GM12878 (cell line): ENCODE results near the gene TTLL11.
A peak's percentile ranks its signal among the peaks of the same experiment; 100 is the strongest.

Source experiments
- CHD2 ChIP-seq: IDR thresholded peaks from 2 replicates; pipeline ENCODE4 v1.6.1; 2011; ENCODE audit warnings: low read depth, low read length, improper control_type of control experiment, borderline replicate concordance
- DPF2 ChIP-seq: fragments of 450-650 bp; IDR thresholded peaks from 2 replicates; pipeline ENCODE4 v1.6.1; 2017; ENCODE audit warnings: mild to moderate bottlenecking
- EZH2 ChIP-seq: IDR thresholded peaks from 2 replicates; pipeline ENCODE4 v1.6.1; 2012; ENCODE audit warnings: low read depth, mild to moderate bottlenecking, control low read depth, inconsistent platforms, low read length, borderline replicate concordance; ENCODE audit not compliant: control insufficient read depth
- HDAC2 ChIP-seq: fragments of 200-600 bp; sonication (generic); IDR thresholded peaks from 2 replicates; pipeline ENCODE4 v1.6.1; 2017
- NFYB ChIP-seq: IDR thresholded peaks from 2 replicates; pipeline ENCODE4 v1.6.1; 2011; ENCODE audit warnings: low read depth, mild to moderate bottlenecking, low read length, improper control_type of control experiment, moderate library complexity; ENCODE audit not compliant: insufficient read depth
- POLR2AphosphoS5 ChIP-seq: IDR thresholded peaks from 2 replicates; pipeline ENCODE4 v1.6.1; 2011; ENCODE audit warnings: mild to moderate bottlenecking, low read length, inconsistent platforms
- SMAD1 ChIP-seq: fragments of 450-650 bp; IDR thresholded peaks from 2 replicates; pipeline ENCODE4 v1.6.1; 2018; ENCODE audit warnings: mild to moderate bottlenecking, low read depth; ENCODE audit not compliant: partially characterized antibody
- SMC3 ChIP-seq: IDR thresholded peaks from 2 replicates; pipeline ENCODE4 v1.6.1; 2011; ENCODE audit warnings: low read length, improper control_type of control experiment, borderline replicate concordance
- TF ChIP-seq, protein P1 (sequence below), 3 experiments: IDR thresholded peaks in 2 of 3; conservative IDR thresholded peaks in 1 of 3; 2 replicates each; pipeline ENCODE4 v1.5.1; 2011; ENCODE audit warnings: low read depth in 3 of 3, low read length in 3 of 3, mild to moderate bottlenecking in 3 of 3, control low read depth in 2 of 3, moderate library complexity in 2 of 3, inconsistent platforms in 1 of 3, mixed read lengths in 1 of 3; ENCODE audit not compliant: control insufficient read depth in 2 of 3, insufficient read depth in 1 of 3; ENCODE audit errors: extremely low read depth in 1 of 3

GRCh38 chr9:122126331-122127261 is 33.5 kb upstream of the TTLL11 start:
- TF ChIP-seq SMC3 (no peak), CHD2 (no peak), DPF2 (no peak), HDAC2 (no peak), NFYB (no peak), POLR2AphosphoS5 (no peak), EZH2 (0 out of 2 replicates have a peak, but pooled peaks have one; percentile 19), SMAD1 (no peak)
- TF ChIP-seq, protein P1, sequence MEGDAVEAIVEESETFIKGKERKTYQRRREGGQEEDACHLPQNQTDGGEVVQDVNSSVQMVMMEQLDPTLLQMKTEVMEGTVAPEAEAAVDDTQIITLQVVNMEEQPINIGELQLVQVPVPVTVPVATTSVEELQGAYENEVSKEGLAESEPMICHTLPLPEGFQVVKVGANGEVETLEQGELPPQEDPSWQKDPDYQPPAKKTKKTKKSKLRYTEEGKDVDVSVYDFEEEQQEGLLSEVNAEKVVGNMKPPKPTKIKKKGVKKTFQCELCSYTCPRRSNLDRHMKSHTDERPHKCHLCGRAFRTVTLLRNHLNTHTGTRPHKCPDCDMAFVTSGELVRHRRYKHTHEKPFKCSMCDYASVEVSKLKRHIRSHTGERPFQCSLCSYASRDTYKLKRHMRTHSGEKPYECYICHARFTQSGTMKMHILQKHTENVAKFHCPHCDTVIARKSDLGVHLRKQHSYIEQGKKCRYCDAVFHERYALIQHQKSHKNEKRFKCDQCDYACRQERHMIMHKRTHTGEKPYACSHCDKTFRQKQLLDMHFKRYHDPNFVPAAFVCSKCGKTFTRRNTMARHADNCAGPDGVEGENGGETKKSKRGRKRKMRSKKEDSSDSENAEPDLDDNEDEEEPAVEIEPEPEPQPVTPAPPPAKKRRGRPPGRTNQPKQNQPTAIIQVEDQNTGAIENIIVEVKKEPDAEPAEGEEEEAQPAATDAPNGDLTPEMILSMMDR (IDR thresholded peaks at IDR 0.05 in 2 of 3, conservative IDR thresholded peaks at IDR 0.05 in 1 of 3; ENCODE audit: control insufficient read depth in 2 of 3, extremely low read depth in 1 of 3, insufficient read depth in 1 of 3, low read depth in 3 of 3, low read length in 3 of 3) = no peak
